ENCODE data around the gene ASTN1.
"Not testable (repeated sequence)": the region's sequence is repeated elsewhere in the genome, so short reads cannot be mapped to it uniquely, and the experiment has no call there.

Gene ASTN1

DNA sequence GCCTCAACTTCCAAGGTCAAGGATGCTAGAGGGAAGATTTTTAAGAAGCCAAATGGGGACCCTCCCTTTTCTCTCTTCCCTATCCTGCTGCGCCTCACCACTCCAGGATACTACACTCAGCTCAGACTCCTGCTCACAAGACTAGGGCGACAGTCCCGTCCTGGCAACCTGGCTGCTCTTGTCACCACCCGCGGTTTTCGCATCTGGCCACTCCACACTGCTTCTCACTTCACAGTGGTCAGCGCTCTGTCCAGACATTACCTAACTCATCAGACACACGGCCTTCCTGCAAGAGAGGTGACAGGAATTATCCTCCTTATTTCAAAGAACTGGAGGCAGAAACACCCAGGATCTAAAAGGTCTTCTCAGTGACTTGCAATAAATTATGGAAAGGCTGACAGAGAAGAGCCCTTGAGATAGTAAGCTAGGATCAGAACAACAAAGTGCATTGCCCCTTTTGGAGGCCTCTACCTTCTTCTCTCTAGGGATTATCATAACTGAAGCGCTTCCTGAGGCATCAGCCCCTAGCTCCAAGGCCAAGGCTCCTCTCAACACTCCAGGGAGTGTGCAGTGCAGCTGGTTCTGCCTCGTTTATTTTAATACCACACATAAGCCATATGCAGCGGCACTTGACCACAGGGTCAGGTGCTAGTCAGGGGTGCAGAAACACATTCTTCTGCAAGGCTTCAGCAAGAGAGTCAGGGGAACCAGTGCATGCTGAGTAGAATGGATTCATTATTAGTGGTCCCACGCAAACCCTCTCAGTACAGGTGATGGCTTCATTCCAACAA, 41.9 kb downstream of the ASTN1 start:
- no peak for DNase-seq
- intact Hi-C loops (cut with DNase I): no loop called here

DNA sequence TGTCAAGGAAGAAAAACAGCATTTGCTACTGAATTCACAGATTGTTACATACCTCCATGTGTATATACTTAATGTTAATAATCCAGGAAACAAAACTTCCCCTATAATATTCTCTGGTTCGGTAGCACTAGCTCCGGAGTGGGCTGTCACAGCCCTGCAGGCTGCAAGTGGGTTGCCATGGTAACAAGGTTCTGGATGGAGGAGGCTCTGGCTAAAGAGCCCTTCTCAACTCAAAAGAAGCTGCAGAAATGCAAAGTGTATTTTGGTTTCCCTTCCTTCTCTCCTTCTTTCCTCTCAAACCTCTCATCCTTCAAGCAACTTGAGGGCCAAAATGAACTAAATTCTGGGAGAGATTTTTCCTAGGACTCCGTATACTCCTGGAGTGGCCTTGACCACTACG, 45.2 kb downstream of the ASTN1 start:
- DNase-seq: peak in 24 of 42 donors; percentile 7 to 64 (median 31)
- intact Hi-C loops (cut with DNase I): no loop called here

DNA sequence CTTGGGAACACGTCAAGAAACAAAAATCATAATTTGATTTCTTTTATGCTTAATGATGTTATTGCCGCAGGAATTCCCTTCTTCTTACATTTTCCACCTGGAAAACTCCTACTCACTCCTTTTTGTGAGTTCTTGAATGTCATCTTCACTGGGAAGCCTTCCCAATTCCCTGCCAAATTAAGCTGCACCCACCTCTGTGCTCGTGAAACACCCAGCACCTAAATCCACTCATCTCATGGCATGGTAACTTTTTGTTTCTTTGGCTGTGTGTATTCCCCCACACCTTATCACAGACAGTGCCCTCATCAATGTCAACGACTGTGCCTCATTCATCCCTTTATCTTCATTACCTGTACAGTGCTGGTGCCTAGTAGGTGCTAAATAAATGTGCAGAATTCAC, 45.6 kb downstream of the ASTN1 start:
- DNase-seq: peak in 28 of 42 donors; percentile 7 to 78 (median 42)
- intact Hi-C loops (cut with DNase I): no loop called here

DNA sequence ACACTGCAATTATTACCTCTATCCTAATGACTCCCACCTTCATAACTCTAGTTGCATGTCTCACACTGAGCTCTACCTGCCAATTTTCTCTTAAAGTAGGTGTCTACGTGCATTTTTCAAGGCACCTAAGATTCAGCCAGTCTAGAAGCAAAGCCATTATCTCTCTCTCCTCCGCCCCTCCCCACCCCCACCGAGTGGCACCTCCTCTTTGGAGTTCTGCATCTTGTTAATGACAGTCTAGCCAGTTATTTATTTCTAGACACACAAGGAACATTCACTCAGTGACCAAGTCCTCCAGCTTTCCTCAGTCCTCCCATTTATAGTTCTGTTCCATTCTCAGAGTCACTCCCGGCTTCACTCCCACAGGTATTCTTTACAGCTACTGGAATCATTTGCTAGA, 47.6 kb downstream of the ASTN1 start:
- intact Hi-C loops (cut with DNase I): no loop called here

DNA sequence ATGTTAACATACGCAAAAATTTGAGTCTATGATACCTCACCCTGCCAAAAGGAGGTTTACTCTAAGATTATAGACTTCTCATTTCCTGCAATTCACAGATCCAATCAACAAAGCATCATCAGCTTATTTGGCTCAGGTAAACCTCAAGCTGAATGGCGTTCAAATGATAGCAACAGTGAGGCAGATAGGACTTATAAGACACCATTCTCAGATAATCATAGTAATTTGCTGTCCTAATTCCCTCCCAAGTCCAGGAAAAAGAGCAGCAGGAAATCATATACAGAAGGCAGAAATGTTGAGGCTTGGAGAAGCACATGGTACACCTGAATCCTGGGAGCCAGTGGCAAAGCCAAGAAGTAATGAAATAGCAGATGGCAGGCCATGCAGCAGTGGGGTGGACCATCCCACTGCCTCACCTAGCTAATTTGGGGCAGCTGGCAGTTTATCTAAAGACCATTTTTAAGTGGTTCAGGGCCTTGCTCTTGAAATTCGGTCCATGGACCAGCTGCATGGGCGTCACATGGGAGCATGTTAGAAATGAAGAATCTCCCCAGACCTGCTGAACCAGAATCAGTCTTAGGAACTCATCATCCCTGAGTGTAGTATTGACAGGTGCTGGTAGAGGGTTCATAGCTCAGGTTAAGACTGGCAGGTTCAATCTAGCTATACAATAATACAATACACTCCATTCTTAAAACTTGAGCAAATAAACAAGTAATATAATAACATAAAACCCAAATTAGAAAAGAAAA, 57.7 kb downstream of the ASTN1 start:
- DNase-seq: no peak
- intact Hi-C loops (cut with DNase I): no loop called here

More for the DNA sequence above, 47.6 kb downstream of the ASTN1 start:
- DNase-seq: no peak

DNA sequence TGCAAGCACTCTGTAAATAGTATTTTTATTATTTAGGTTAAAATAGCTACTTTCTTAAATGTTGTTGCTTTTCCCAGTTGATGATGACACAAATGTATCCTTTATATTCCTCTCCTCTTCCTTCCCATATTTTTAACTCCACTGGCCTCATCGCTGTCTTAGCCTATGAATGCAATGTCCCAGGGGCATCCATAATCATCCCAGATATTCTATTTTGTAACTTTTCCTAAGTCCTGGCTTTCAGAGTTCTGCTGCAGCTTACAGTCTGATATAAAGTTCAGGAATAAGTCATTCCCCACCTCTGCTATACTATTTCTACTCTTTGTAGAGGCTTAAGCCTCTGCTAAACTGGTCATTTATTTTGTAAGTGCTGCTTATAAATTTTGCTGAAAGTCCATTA, 58.3 kb downstream of the ASTN1 start:
- intact Hi-C loops (cut with DNase I): no loop called here
- DNase-seq: no peak

DNA sequence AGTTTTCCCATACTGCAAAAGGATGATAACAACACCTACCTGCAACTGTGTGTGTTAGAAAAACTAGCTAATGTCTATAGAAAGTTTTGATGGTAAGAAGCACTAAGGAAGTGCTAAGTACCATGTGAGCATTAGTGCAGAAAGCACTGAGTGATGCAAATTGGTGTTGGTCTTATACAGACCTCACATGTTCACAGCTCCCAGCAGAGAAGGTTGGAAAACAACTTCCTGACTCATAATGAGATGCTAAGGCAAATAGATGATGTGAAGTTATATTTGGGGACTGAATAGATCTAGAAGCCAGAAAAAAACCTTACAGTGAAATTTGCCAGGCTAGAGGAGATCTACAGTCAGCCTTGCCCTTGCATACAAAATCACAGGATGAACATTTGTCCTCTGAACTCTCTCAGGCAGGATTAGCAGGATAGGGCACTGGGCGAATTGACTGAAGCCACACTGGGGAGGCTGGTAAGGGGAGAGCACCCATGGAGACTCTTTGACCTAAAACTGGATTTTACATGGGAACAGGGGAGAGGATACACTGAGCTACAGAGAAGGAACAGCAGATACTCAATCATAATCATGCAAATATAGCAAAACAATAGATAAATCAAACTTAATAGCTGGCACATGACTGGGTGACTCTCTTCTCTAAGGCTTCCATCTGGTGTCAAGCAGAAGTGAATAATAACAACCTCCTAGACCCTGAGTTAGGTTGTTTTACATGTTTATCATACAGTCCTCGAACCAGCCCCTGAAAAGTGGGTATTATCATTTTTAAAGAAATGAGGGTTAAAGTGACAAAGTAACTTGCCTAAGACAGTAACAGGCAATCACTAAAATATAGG, 61.3 kb downstream of the ASTN1 start:
- no peak for DNase-seq
- intact Hi-C loops (cut with DNase I): no loop called here

DNA sequence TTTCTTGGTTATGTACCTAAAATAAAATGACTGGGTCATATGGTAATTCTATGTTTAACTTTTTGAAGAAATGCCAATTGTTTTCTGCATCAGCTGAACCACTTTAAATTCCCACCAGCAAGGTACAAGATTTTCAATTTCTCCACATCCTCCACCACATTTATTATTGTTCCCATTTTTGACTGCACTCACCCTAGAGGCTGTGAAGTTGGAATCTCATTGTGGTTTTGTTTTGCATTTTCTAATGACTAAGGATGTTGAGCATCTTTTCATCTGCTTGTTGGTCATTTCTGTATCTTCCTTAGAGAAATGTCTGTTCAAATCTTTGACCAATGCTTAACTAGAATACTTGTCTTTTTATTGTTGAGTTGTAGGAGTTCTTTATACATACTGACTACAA, 72.5 kb downstream of the ASTN1 start:
- intact Hi-C loops (cut with DNase I): no loop called here

DNA sequence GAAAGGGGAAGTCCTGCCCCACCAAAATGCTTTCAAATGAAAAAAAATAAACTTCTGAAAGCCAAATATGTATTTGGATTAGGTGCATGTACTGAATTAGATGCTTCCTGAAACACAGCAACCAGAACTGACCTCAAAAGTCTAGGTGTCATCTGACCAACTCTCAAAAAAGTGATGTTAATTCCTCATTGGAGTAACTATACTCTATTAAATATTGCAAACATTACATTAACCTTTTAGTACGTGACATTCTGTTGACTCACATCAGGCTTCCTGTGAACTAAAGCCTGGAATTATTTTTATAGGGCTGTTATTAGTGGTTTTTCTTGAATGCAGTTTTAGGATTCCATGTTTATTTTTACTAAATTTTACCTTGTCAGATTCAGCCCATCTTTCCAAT, 73.5 kb downstream of the ASTN1 start:
- no peak for DNase-seq
- intact Hi-C loops (cut with DNase I): no loop called here

More for the DNA sequence above, 72.5 kb downstream of the ASTN1 start:
- DNase-seq: no peak

DNA sequence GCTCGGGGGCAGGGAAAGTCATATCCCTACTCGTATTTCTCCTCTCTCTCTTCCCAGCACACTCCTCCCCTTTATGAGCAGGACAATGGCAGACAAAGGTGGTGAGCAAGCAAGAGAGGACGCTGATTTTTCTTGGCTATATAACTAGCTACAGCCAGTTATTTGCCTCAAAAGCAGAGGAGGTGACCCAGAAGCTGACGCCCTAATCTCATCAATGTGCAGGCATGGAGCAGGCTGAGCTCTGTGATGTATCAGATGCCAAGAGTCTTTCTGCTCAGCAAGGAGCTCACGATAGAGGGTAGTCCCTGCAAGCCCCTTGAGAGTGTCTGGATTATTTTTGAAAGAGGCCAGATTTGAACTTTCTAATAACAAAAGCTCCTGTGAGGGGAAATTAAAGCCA, 75.5 kb downstream of the ASTN1 start:
- intact Hi-C loops (cut with DNase I): no loop called here
- DNase-seq: peak in 1 of 42 donors; percentile 9

DNA sequence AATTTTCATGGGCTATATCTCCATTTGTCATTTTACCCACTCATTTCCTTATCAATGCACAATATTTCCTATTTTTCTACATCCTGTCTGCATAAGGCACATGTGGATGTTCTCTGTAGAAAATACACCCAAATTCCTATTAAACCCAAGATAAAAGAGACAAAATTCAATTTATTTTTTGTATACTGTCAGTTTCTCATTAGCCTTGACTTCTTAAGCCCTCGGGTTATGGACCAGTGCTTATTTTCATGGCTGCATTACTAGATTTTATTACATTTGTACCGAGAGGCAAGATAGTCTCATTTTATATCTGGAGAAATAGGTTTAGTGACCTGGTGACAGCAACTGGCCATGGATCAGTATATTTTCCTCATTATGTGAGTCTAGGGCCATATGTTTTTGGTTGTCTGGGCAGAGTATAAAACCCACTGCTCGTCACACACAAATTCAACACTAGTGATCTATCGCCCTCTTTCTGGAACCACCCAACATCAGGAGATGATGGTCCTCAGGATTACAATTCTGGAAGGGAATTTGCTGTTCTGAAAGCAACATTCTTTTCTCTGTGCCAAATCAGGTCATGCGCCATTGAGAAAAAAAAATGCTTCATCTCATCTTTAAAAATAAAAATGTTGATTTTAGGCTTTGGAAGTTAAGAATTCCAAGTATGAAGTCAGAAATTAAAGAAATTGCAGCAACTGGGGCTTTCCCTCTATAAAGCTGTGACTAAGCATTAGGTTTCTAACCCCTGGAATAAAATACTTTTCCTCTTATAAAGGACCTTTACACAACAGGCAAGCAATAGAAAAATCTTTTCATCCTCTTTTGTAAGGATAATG, 81.4 kb downstream of the ASTN1 start:
- no peak for DNase-seq
- intact Hi-C loops (cut with DNase I): no loop called here

DNA sequence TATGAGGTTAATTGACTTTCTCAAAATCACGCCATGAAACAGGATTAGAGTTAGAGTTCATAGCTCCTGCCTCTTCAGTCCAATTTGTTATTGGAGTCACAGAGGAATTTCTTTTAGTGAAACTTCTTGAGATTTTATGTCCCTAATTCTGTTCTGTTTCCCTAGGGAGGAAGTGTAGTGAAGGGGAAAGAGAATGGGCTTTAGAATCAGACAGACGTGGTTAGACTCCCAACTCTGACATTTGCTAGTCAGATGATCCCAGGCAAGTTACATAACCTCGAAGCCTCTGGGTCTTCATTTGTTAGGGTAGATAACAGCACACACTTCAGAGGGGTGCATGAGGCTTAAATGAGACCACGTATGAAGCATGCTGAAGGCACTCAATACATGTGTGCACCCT, 83.9 kb downstream of the ASTN1 start:
- DNase-seq: peak in 5 of 42 donors; percentile 16 to 48 (median 24)

DNA sequence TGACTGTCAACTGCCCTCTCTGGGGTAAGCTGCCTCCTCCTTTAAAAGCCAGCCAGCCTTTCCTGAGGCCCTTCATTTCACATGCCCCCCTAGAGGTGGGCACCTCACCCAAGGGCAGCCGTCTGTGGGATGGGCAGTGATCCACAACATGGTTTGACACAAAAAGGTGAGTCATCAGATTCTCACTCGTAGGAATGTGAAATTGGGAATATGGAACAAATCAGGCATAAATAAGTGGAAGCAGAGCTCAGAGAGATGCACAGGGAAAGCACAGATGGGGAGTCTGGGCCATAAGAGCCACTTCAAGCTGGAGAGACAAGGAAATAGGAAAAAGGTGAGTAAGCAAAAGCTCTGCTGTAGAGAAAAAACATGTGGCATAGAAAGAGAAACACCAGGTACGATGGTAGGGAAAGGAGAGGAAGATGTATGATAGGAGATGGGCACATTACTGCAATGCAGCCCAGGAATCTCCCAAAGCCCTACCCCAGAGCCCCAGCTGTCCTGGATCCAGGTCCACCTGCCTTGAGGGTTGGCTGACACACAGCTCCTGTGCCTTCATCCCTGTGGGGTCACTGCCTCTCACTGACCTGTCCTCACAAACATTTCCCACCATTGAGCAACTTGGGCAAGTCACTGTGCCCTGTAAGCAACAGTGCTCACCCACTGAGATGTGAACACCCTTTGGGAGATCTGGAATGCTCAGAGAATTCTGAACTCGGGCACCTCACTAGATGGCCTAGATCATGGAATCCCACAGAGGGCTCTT, 86.6 kb downstream of the ASTN1 start:
- intact Hi-C loops (cut with DNase I): no loop called here

More for the DNA sequence above, 83.9 kb downstream of the ASTN1 start:
- intact Hi-C loops (cut with DNase I): no loop called here

DNA sequence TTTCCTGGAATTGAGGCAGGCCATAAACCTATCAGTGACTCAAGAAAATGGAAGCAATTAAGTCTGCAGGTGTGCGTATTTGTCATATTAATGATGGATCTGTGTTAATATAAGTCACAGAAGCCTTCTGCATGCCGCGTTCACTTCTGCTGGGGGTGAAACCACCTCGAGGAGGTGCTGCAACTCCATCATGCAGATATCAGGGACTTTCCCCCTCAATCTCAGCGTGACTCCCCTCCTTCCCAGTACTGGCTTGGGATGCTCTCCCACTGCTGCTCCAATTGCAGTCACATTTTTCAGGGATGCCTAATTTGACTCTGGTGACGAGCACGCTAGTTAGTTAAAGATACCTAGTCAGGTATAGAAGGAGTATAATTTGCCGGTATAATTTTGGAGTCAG, 87.5 kb downstream of the ASTN1 start:
- intact Hi-C loops (cut with DNase I): no loop called here
- DNase-seq: peak in 23 of 42 donors; percentile 5 to 56 (median 25)

More for the DNA sequence above, 86.6 kb downstream of the ASTN1 start:
- no peak for DNase-seq

DNA sequence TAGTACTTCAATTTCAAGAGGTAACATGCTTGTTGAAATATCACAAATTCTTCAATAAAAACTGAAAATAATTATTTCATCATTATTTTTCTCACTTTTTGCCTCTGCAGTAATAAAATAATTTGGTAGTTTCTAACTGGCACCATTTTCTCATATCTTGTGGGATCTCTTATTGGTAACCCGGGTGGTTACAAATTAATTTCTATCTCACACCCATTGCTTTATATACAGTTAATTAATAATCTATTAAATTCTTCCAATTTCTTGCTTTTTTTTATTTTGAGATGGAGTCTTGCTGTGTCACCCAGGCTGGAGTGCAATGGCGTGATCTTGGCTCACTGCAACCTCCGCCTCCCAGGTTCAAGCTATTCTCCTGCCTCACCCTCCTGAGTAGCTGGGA, 89.7 kb downstream of the ASTN1 start:
- DNase-seq; intact Hi-C loops (cut with DNase I): not testable (repeated sequence)

DNA sequence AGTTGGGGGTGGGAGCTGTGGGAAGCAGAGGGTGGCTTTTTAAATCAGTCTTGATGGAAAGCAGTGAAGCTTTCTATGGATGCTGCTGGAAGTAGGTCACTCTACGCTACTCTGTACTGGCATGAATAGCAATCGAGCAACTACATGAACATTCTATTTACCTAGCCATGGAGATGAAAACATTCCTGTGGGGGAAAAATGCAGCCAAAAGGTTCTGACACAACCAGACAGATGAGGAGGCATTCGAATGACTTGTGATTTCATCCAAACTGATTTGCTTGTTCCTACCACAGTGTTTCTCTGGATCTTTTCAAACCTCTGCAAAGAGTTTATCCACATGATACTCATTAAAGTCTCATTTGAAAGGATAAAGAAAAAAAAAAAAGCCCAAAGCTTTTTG, 95.0 kb downstream of the ASTN1 start:
- intact Hi-C loops (cut with DNase I): no loop called here
- no peak for DNase-seq

DNA sequence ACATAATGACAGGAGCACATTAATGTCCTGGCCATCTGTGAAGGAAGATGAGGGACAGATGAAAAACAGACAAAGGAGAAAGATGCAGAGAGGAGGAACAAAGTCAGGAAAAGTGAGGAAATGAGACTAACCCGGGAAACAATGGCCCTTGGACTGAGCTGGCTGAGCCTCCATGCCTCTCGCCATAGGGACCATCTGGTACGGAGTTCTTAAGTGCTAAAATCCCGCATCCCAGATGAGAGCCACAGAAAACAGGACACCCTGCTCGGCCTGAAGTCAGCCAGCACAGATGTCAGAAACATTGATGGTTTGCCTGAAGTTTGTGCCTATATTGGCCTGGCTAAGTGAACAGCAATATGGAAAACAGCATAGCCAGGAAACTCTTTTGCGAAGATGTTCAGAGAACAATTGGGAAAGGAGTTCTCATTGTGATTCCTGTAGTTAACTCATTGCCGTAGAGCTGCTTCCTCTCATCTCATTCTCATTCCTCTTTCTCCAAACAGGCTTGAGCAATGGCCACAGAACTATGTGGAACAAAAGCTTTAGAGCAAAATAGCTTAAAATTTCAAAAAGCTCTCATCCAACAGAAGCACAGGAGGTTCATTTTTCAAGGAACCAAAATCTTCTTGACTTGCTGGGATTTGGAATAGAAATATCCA, 96.6 kb downstream of the ASTN1 start:
- DNase-seq: no peak
- intact Hi-C loops (cut with DNase I): no loop called here

Data from head of caudate nucleus (tissue), 42 donors.